A549 (cell line): ENCODE results near the gene ZNF320.

Source experiments
- ESRRA ChIP-seq: fragments of 150-350 bp; IDR thresholded peaks from 2 replicates; pipeline ENCODE4 v1.6.1; 2014; ENCODE audit warnings: mild to moderate bottlenecking, low read length, borderline replicate concordance
- JUN ChIP-seq, 2 experiments: fragments of >200 bp; sonication (Bioruptor Twin); formaldehyde crosslinking; IDR thresholded peaks; 2 replicates in 1 of 2; 3 replicates in 1 of 2; pipeline ENCODE4 v1.6.1; 2016 to 2017
- NR3C1 ChIP-seq: fragments of >200 bp; sonication (Bioruptor Twin); formaldehyde crosslinking; IDR thresholded peaks from 3 replicates; pipeline ENCODE4 v1.6.1; 2017
- POLR2A ChIP-seq: IDR thresholded peaks from 2 replicates; pipeline ENCODE4 v1.6.1; 2012; ENCODE audit warnings: mild to moderate bottlenecking, low read length
- POLR2AphosphoS2 ChIP-seq: conservative IDR thresholded peaks from 2 replicates; pipeline ENCODE4 v1.6.1; 2012; ENCODE audit warnings: low read length, improper control_type of control experiment, inconsistent platforms
- ZC3H11A ChIP-seq: fragments of 450-650 bp; IDR thresholded peaks from 2 replicates; pipeline ENCODE4 v1.6.1; 2014; ENCODE audit warnings: antibody characterized with exemption, mild to moderate bottlenecking
- ZSCAN20 ChIP-seq: fragments of 250-450 bp; sonication (Bioruptor Pico); IDR thresholded peaks from 2 replicates; pipeline ENCODE4 v1.8.0; 2022; ENCODE audit warnings: mild to moderate bottlenecking, moderate library complexity
- TF ChIP-seq, protein P1 (sequence below): fragments of >200 bp; sonication (Bioruptor Twin); formaldehyde crosslinking; IDR thresholded peaks from 3 replicates; pipeline ENCODE4 v1.5.1; 2016
- TF ChIP-seq, protein P2 (sequence below): IDR thresholded peaks from 2 replicates; pipeline ENCODE4 v1.6.1; 2012
- TF ChIP-seq, protein P3 (sequence below): fragments of 450-650 bp; IDR thresholded peaks from 2 replicates; pipeline ENCODE4 v1.6.1; 2014; ENCODE audit warnings: antibody characterized with exemption

- TF ChIP-seq POLR2A (no peak), NR3C1 (no peak), JUN (IDR thresholded peaks at IDR 0.05) (no peak), ZSCAN20 (CRISPR knock-in tag) (no peak), ZC3H11A (no peak), ESRRA (no peak), POLR2AphosphoS2 (no peak)
- TF ChIP-seq, protein P1, sequence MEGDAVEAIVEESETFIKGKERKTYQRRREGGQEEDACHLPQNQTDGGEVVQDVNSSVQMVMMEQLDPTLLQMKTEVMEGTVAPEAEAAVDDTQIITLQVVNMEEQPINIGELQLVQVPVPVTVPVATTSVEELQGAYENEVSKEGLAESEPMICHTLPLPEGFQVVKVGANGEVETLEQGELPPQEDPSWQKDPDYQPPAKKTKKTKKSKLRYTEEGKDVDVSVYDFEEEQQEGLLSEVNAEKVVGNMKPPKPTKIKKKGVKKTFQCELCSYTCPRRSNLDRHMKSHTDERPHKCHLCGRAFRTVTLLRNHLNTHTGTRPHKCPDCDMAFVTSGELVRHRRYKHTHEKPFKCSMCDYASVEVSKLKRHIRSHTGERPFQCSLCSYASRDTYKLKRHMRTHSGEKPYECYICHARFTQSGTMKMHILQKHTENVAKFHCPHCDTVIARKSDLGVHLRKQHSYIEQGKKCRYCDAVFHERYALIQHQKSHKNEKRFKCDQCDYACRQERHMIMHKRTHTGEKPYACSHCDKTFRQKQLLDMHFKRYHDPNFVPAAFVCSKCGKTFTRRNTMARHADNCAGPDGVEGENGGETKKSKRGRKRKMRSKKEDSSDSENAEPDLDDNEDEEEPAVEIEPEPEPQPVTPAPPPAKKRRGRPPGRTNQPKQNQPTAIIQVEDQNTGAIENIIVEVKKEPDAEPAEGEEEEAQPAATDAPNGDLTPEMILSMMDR: no peak
- TF ChIP-seq, protein P2, sequence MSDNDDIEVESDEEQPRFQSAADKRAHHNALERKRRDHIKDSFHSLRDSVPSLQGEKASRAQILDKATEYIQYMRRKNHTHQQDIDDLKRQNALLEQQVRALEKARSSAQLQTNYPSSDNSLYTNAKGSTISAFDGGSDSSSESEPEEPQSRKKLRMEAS: no peak
- TF ChIP-seq, protein P3, sequence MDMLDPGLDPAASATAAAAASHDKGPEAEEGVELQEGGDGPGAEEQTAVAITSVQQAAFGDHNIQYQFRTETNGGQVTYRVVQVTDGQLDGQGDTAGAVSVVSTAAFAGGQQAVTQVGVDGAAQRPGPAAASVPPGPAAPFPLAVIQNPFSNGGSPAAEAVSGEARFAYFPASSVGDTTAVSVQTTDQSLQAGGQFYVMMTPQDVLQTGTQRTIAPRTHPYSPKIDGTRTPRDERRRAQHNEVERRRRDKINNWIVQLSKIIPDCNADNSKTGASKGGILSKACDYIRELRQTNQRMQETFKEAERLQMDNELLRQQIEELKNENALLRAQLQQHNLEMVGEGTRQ: no peak
Measured at GRCh38 chr19:52901842-52902241, 4.4 kb upstream of the ZNF320 start.
